GM12891 (cell line): ENCODE data around the gene MAD2L2.

ENCODE experiments used
- DNase-seq: peaks from one replicate; pipeline ENCODE4 v3.0.0; 2011; ENCODE audit warnings: low spot score; ENCODE audit not compliant: insufficient read length
- FAIRE-seq: peaks from 2 replicates; lab custom pipeline; 2011; peaks lifted over from hg19 to GRCh38; lab: Jason Lieb, UNC
- PAX5 ChIP-seq: IDR thresholded peaks from 2 replicates; pipeline ENCODE4 v1.6.1; 2011; ENCODE audit warnings: low read length, moderate library complexity, mild to moderate bottlenecking; ENCODE audit not compliant: insufficient read depth, severe bottlenecking
- POLR2A ChIP-seq: IDR thresholded peaks from 2 replicates; pipeline ENCODE4 v1.6.1; 2011; ENCODE audit warnings: low read depth, low read length, control low read depth
- POLR2AphosphoS5 ChIP-seq: IDR thresholded peaks from 2 replicates; pipeline ENCODE4 v1.6.1; 2011; ENCODE audit warnings: low read depth, low read length, control low read depth
- POU2F2 ChIP-seq: IDR thresholded peaks from 2 replicates; pipeline ENCODE4 v1.6.1; 2011; ENCODE audit warnings: low read depth, mild to moderate bottlenecking, control low read depth, low read length, moderate library complexity
- SPI1 ChIP-seq: IDR thresholded peaks from 2 replicates; pipeline ENCODE4 v1.6.1; 2011; ENCODE audit warnings: low read depth, low read length, control low read depth
- TAF1 ChIP-seq: IDR thresholded peaks from 2 replicates; pipeline ENCODE4 v1.6.1; 2011; ENCODE audit warnings: low read depth, low read length, control low read depth

MAD2L2 gene

GRCh38 chr1:11697188-11697892 is 16.4 kb upstream of the MAD2L2 start:
- FAIRE-seq = no peak
- no peak for DNase-seq
- TF ChIP-seq TAF1 = no peak
- no peak for TF ChIP-seq POU2F2
- TF ChIP-seq PAX5 = no peak
- no peak for TF ChIP-seq POLR2AphosphoS5
- TF ChIP-seq SPI1 = no peak
- TF ChIP-seq POLR2A = no peak

GRCh38 chr1:11695861-11696260 is 14.9 kb upstream of the MAD2L2 start:
- FAIRE-seq (no peak), DNase-seq (no peak)
- TF ChIP-seq PAX5 (no peak), TAF1 (no peak), POLR2AphosphoS5 (no peak), POU2F2 (no peak), POLR2A (no peak), SPI1 (no peak)

GRCh38 chr1:11693917-11694316 is 13.0 kb upstream of the MAD2L2 start:
- FAIRE-seq (no peak), DNase-seq (no peak)
- no peak for TF ChIP-seq TAF1

- DNase-seq (no peak), FAIRE-seq (no peak)
- no peak for TF ChIP-seq PAX5
- TF ChIP-seq SPI1 = no peak
- TF ChIP-seq POLR2AphosphoS5 = no peak
- no peak for TF ChIP-seq TAF1
- TF ChIP-seq POU2F2 = no peak
- no peak for TF ChIP-seq POLR2A
Measured at GRCh38 chr1:11693024-11693590, 12.2 kb upstream of the MAD2L2 start.

- DNase-seq (no peak), FAIRE-seq (no peak)
- no peak for TF ChIP-seq POLR2A
- TF ChIP-seq TAF1 = no peak
- TF ChIP-seq SPI1 = no peak
- TF ChIP-seq PAX5 = no peak
- TF ChIP-seq POU2F2 = no peak
- no peak for TF ChIP-seq POLR2AphosphoS5
Measured at GRCh38 chr1:11691928-11692711, 11.2 kb upstream of the MAD2L2 start.

- no peak for TF ChIP-seq POLR2AphosphoS5
- TF ChIP-seq PAX5 = no peak
- no peak for TF ChIP-seq POLR2A
- no peak for TF ChIP-seq POU2F2
- no peak for TF ChIP-seq SPI1
- no peak for TF ChIP-seq TAF1
- DNase-seq (no peak), FAIRE-seq (no peak)
Measured at GRCh38 chr1:11691302-11691914, 10.5 kb upstream of the MAD2L2 start, which contains the start of gene DRAXIN. Gene DRAXIN, plus strand, starts transcription at chr1:11691710. Its CDS starts 14,549 bp downstream, at chr1:11706259.

- no peak for FAIRE-seq
- DNase-seq = no peak
- TF ChIP-seq SPI1 (no peak), PAX5 (no peak), POU2F2 (no peak), POLR2AphosphoS5 (no peak), POLR2A (no peak)
Measured at GRCh38 chr1:11690397-11691301, 9.7 kb upstream of the MAD2L2 start.

- TF ChIP-seq SPI1 (no peak), POLR2AphosphoS5 (no peak), POLR2A (no peak), PAX5 (no peak), TAF1 (no peak), POU2F2 (no peak)
- FAIRE-seq (no peak), DNase-seq (no peak)
Measured at GRCh38 chr1:11688506-11688905, 7.6 kb upstream of the MAD2L2 start.
